Panc1 (cell line): ENCODE results near the gene OR5B17.

Source experiments
- CTCF ChIP-seq: fragments of 450-650 bp; IDR thresholded peaks from 2 replicates; pipeline ENCODE4 v1.5.1; 2017; ENCODE audit warnings: mild to moderate bottlenecking
- REST ChIP-seq, 2 experiments: IDR thresholded peaks; 2 replicates each; pipeline ENCODE4 v1.6.1; 2011 to 2012; ENCODE audit warnings: low read depth in 2 of 2, control low read depth in 1 of 2, low read length in 1 of 2, mild to moderate bottlenecking in 1 of 2, moderate library complexity in 1 of 2; ENCODE audit not compliant: insufficient read depth in 1 of 2
- TCF7L2 ChIP-seq: IDR thresholded peaks from 2 replicates; pipeline ENCODE4 v1.6.1; 2011; ENCODE audit warnings: mild to moderate bottlenecking, low read depth, low read length, inconsistent platforms

GRCh38 chr11:58358969-58359368 lies at the start of gene OR5B17:
- TF ChIP-seq CTCF (no peak), REST (IDR thresholded peaks at IDR 0.05; ENCODE audit: insufficient read depth in 1 of 2, low read depth in 2 of 2, low read length in 1 of 2) (no peak), TCF7L2 (no peak)
